Immature natural killer cell (primary cell): ENCODE results near the gene LUC7L3. TPM values are rescaled to one million over a fixed set of nuclear protein-coding genes. Genes with fewer than 3 reads are reported as not detected.
"Not testable (repeated sequence)": the region's sequence is repeated elsewhere in the genome, so short reads cannot be mapped to it uniquely, and the experiment has no call there.

Source experiments
- DNase-seq, 3 donors: peaks; one replicate each; pipeline ENCODE4 v3.0.0; 2022; ENCODE audit warnings: mixed read lengths in 1 of 3
- H3K27ac Mint-ChIP-seq, 6 donors: one replicate each; pipeline ENCODE4 v1.8.0; 2020; ENCODE audit warnings: mixed read lengths in 6 of 6, mild to moderate bottlenecking in 5 of 6, inconsistent platforms in 4 of 6, moderate library complexity in 3 of 6
- H3K27me3 Mint-ChIP-seq, 3 donors: one replicate each; pipeline ENCODE4 v1.8.0; 2020 to 2021; ENCODE audit warnings: low read depth in 3 of 3, mild to moderate bottlenecking in 3 of 3, mixed read lengths in 3 of 3, moderate library complexity in 3 of 3, inconsistent platforms in 1 of 3
- H3K36me3 Mint-ChIP-seq, 3 donors: one replicate each; pipeline ENCODE4 v1.8.0; 2020; ENCODE audit warnings: mixed read lengths in 3 of 3, inconsistent platforms in 2 of 3, mild to moderate bottlenecking in 2 of 3
- H3K4me1 Mint-ChIP-seq, 2 donors: one replicate each; pipeline ENCODE4 v1.8.0; 2020; ENCODE audit warnings: inconsistent platforms in 2 of 2, mild to moderate bottlenecking in 2 of 2, mixed read lengths in 2 of 2, moderate library complexity in 1 of 2
- H3K4me3 Mint-ChIP-seq, 5 donors: one replicate each; pipeline ENCODE4 v1.8.0; 2020; ENCODE audit warnings: mild to moderate bottlenecking in 5 of 5, mixed read lengths in 5 of 5, inconsistent platforms in 3 of 5, moderate library complexity in 3 of 5
- H3K9me3 Mint-ChIP-seq, 6 donors: one replicate each; pipeline ENCODE4 v1.8.0; 2020; ENCODE audit warnings: mild to moderate bottlenecking in 6 of 6, mixed read lengths in 6 of 6, inconsistent platforms in 4 of 6, moderate library complexity in 3 of 6
- polyA plus RNA-seq, 3 donors: library from polyadenylated mRNA; unstranded; fragments of 300-500 nt; fragmentation: Illumina TruSeq; gene quantifications; one replicate each; pipeline ENCODE4 v1.2.3, GENCODE V29; 2021

The LUC7L3 gene
- polyA plus RNA-seq: 10 to 100 TPM; 29.2 to 77.8 (median 30.0) TPM

- Mint-ChIP-seq H3K27ac (peak within 1 kb of the TSS; percentile 94 to 99 (median 98)), H3K27me3 (peaks cover 12 to 14% (median 12%) of the 10 kb centered on the region in 3 donors), H3K4me3 (peak within 1 kb of the TSS; percentile 84 to 99 (median 98)), H3K36me3 (no peaks in the 10 kb centered on the region), H3K4me1 (peaks cover 44 to 46% of the 10 kb centered on the region in 2 donors), H3K9me3 (no peaks in the 10 kb centered on the region)
- peak; percentile 92 to 94 (median 92) for DNase-seq
Observed at GRCh38 chr17:50719144-50719923, at the start of gene LUC7L3. Gene LUC7L3, plus strand, starts transcription at chr17:50719603. Its CDS starts 130 bp downstream, at chr17:50719733.

GRCh38 chr17:50672071-50672470 lies 47.3 kb upstream of the LUC7L3 start:
- no peaks in the 10 kb centered on the region for H3K36me3 Mint-ChIP-seq
- no peak for DNase-seq
- no peaks in the 10 kb centered on the region for H3K9me3 Mint-ChIP-seq
- H3K4me3 Mint-ChIP-seq: no peak overlapping the region
- H3K4me1 Mint-ChIP-seq: no peaks in the 10 kb centered on the region
- H3K27ac Mint-ChIP-seq: no peak overlapping the region
- peaks cover 0 to 2% (median 2%) of the 10 kb centered on the region in 3 donors for H3K27me3 Mint-ChIP-seq

GRCh38 chr17:50672831-50673551 lies 46.4 kb upstream of the LUC7L3 start:
- Mint-ChIP-seq H3K9me3 (no peaks in the 10 kb centered on the region), H3K4me3 (no peak overlapping the region), H3K27me3 (peaks cover 2% of the 10 kb centered on the region in 3 donors), H3K4me1 (no peaks in the 10 kb centered on the region), H3K27ac (no peak overlapping the region), H3K36me3 (no peaks in the 10 kb centered on the region)
- DNase-seq: no peak

- H3K27me3 Mint-ChIP-seq: peaks cover 2% of the 10 kb centered on the region in 3 donors
- DNase-seq: no peak
Observed at GRCh38 chr17:50675190-50675589, 44.2 kb upstream of the LUC7L3 start.

GRCh38 chr17:50675627-50676026 lies 43.8 kb upstream of the LUC7L3 start:
- no peak for DNase-seq
- Mint-ChIP-seq H3K9me3 (no peaks in the 10 kb centered on the region), H3K4me1 (no peaks in the 10 kb centered on the region), H3K36me3 (no peaks in the 10 kb centered on the region), H3K27ac (no peak overlapping the region), H3K4me3 (no peak overlapping the region), H3K27me3 (peaks cover 2% of the 10 kb centered on the region in 3 donors)

More at GRCh38 chr17:50675190-50675589, 44.2 kb upstream of the LUC7L3 start:
- no peaks in the 10 kb centered on the region for H3K4me1 Mint-ChIP-seq
- H3K4me3 Mint-ChIP-seq: no peak overlapping the region
- H3K36me3 Mint-ChIP-seq: no peaks in the 10 kb centered on the region
- no peaks in the 10 kb centered on the region for H3K9me3 Mint-ChIP-seq
- H3K27ac Mint-ChIP-seq: no peak overlapping the region

- peaks cover 2 to 3% (median 2%) of the 10 kb centered on the region in 3 donors for H3K27me3 Mint-ChIP-seq
- no peak overlapping the region for H3K4me3 Mint-ChIP-seq
- H3K4me1 Mint-ChIP-seq: peaks cover 0 to 4% of the 10 kb centered on the region in 2 donors
- H3K27ac Mint-ChIP-seq: no peak overlapping the region
- no peak for DNase-seq
- no peaks in the 10 kb centered on the region for H3K36me3 Mint-ChIP-seq
- peaks cover 0 to 2% (median 0%) of the 10 kb centered on the region in 6 donors for H3K9me3 Mint-ChIP-seq
Observed at GRCh38 chr17:50676065-50676975, 43.1 kb upstream of the LUC7L3 start.

- H3K36me3 Mint-ChIP-seq: no peaks in the 10 kb centered on the region
- no peak overlapping the region for H3K4me3 Mint-ChIP-seq
- H3K27me3 Mint-ChIP-seq: peaks cover 2 to 9% (median 2%) of the 10 kb centered on the region in 3 donors
- H3K27ac Mint-ChIP-seq: no peak overlapping the region
- H3K4me1 Mint-ChIP-seq: peaks cover 1 to 7% of the 10 kb centered on the region in 2 donors
- peaks cover 0 to 3% (median 0%) of the 10 kb centered on the region in 6 donors for H3K9me3 Mint-ChIP-seq
- no peak for DNase-seq
Observed at GRCh38 chr17:50677851-50678375, 41.5 kb upstream of the LUC7L3 start.

- Mint-ChIP-seq H3K27ac (no peak overlapping the region), H3K9me3 (peaks cover 0 to 3% (median 0%) of the 10 kb centered on the region in 6 donors), H3K4me3 (no peak overlapping the region), H3K4me1 (peaks cover 1 to 7% of the 10 kb centered on the region in 2 donors), H3K36me3 (no peaks in the 10 kb centered on the region), H3K27me3 (peaks cover 2 to 9% (median 2%) of the 10 kb centered on the region in 3 donors)
- no peak for DNase-seq
Observed at GRCh38 chr17:50679008-50679544, 40.3 kb upstream of the LUC7L3 start.

GRCh38 chr17:50680126-50680525 lies 39.3 kb upstream of the LUC7L3 start:
- Mint-ChIP-seq H3K36me3 (no peaks in the 10 kb centered on the region), H3K27ac (no peak overlapping the region), H3K4me1 (peaks cover 1 to 7% of the 10 kb centered on the region in 2 donors), H3K27me3 (peaks cover under 1 to 9% (median 2%) of the 10 kb centered on the region in 3 donors), H3K9me3 (peaks cover 0 to 3% (median 0%) of the 10 kb centered on the region in 6 donors), H3K4me3 (no peak overlapping the region)
- no peak for DNase-seq

- not testable (repeated sequence) for H3K4me1 Mint-ChIP-seq, H3K27ac Mint-ChIP-seq, DNase-seq, H3K4me3 Mint-ChIP-seq, H3K36me3 Mint-ChIP-seq, H3K9me3 Mint-ChIP-seq
- peaks cover 0 to 11% (median 2%) of the 10 kb centered on the region in 3 donors for H3K27me3 Mint-ChIP-seq
Observed at GRCh38 chr17:50680543-50681262, 38.7 kb upstream of the LUC7L3 start.

GRCh38 chr17:50681263-50682200 lies 37.9 kb upstream of the LUC7L3 start:
- H3K27ac Mint-ChIP-seq: peak overlapping the region in 1 of 6 donors; percentile 35
- no peaks in the 10 kb centered on the region for H3K36me3 Mint-ChIP-seq
- H3K9me3 Mint-ChIP-seq: peaks cover 0 to 3% (median 0%) of the 10 kb centered on the region in 6 donors
- no peak for DNase-seq
- H3K4me3 Mint-ChIP-seq: peak overlapping the region in 1 of 5 donors; percentile 43
- H3K4me1 Mint-ChIP-seq: peaks cover 1 to 7% of the 10 kb centered on the region in 2 donors
- H3K27me3 Mint-ChIP-seq: peaks cover 0 to 13% (median 2%) of the 10 kb centered on the region in 3 donors
